CD14-positive monocyte (primary cell): Measurements from ENCODE around the gene CIART. TPM values are rescaled to one million over a fixed set of nuclear protein-coding genes. Genes with fewer than 3 reads are reported as not detected.

ENCODE experiments used
- DNase-seq, 3 donors: peaks; one replicate each; pipeline ENCODE4 v3.0.0-alpha.2; 2011 to 2022
- H2AFZ ChIP-seq: 2 replicates; pipeline ENCODE4 v1.6.0; 2012; ENCODE audit warnings: mild to moderate bottlenecking, low read depth, low read length, inconsistent platforms; ENCODE audit not compliant: insufficient read depth, poor library complexity, severe bottlenecking
- H3K27ac ChIP-seq, 2 donors: 1 replicate in 1 of 2; 2 replicates in 1 of 2; pipeline ENCODE4 v1.5.1; 2012 to 2013; ENCODE audit warnings: low read length in 2 of 2, control low read depth in 1 of 2, inconsistent platforms in 1 of 2, low read depth in 1 of 2, mild to moderate bottlenecking in 1 of 2
- H3K27me3 ChIP-seq, 2 donors: one replicate each; pipeline versions ENCODE4 v1.6.0 to v1.6.1; 2011 to 2013; ENCODE audit warnings: low read length in 2 of 2; ENCODE audit not compliant: control insufficient read depth in 2 of 2, insufficient read depth in 2 of 2
- H3K36me3 ChIP-seq, 2 donors: replicated peaks in 1 of 2; 1 replicate in 1 of 2; 2 replicates in 1 of 2; pipeline versions ENCODE4 v1.5.1 to v1.6.1; 2012 to 2013; ENCODE audit warnings: low read length in 2 of 2, control low read depth in 1 of 2, inconsistent platforms in 1 of 2, mild to moderate bottlenecking in 1 of 2; ENCODE audit not compliant: insufficient read depth in 2 of 2, control insufficient read depth in 1 of 2
- H3K4me1 ChIP-seq, 2 donors: 1 replicate in 1 of 2; 2 replicates in 1 of 2; pipeline versions ENCODE4 v1.5.1 to v1.6.1; 2012 to 2013; ENCODE audit warnings: low read length in 2 of 2, control low read depth in 1 of 2, inconsistent platforms in 1 of 2, mild to moderate bottlenecking in 1 of 2, moderate library complexity in 1 of 2; ENCODE audit not compliant: insufficient read depth in 2 of 2, control insufficient read depth in 1 of 2
- H3K4me2 ChIP-seq: replicated peaks from 2 replicates; pipeline ENCODE3; 2012; ENCODE audit warnings: low read length, moderate library complexity, mild to moderate bottlenecking; ENCODE audit not compliant: poor library complexity, severe bottlenecking; ENCODE audit errors: extremely low read depth
- H3K4me3 ChIP-seq, 3 experiments: fragments of 200-600 bp in 1 of 3; sonication (generic) in 1 of 3; replicated peaks in 1 of 3; 1 replicate in 2 of 3; 2 replicates in 1 of 3; pipeline ENCODE4 v1.5.1; 2011 to 2013; ENCODE audit warnings: low read length in 3 of 3, mild to moderate bottlenecking in 3 of 3, control low read depth in 2 of 3, low read depth in 2 of 3, inconsistent platforms in 1 of 3, moderate library complexity in 1 of 3
- H3K79me2 ChIP-seq: 2 replicates; pipeline ENCODE4 v1.6.0; 2012; ENCODE audit warnings: mild to moderate bottlenecking, control low read depth, inconsistent platforms, low read length, moderate library complexity; ENCODE audit not compliant: insufficient read depth
- H3K9ac ChIP-seq: 2 replicates; pipeline ENCODE4 v1.6.0; 2017; ENCODE audit warnings: low read length, mild to moderate bottlenecking; ENCODE audit not compliant: insufficient read depth, poor library complexity, severe bottlenecking
- H3K9me3 ChIP-seq, 2 donors: replicated peaks in 1 of 2; 1 replicate in 1 of 2; 2 replicates in 1 of 2; pipeline versions ENCODE4 v1.5.1 to v1.6.1; 2012 to 2013; ENCODE audit warnings: low read length in 2 of 2, control low read depth in 1 of 2; ENCODE audit not compliant: control insufficient read depth in 1 of 2, insufficient read depth in 1 of 2
- H4K20me1 ChIP-seq: 2 replicates; pipeline ENCODE4 v1.6.0; 2012; ENCODE audit warnings: mild to moderate bottlenecking, low read length, control low read depth, moderate library complexity; ENCODE audit not compliant: insufficient read depth
- H3K27ac Mint-ChIP-seq, 7 donors: one replicate each; pipeline ENCODE4 v1.8.0; 2020; ENCODE audit warnings: mild to moderate bottlenecking in 7 of 7, mixed read lengths in 7 of 7, moderate library complexity in 6 of 7, inconsistent platforms in 2 of 7
- H3K27me3 Mint-ChIP-seq, 3 donors: one replicate each; pipeline ENCODE4 v1.8.0; 2021 to 2022; ENCODE audit warnings: low read depth in 3 of 3, mild to moderate bottlenecking in 3 of 3, mixed read lengths in 3 of 3, moderate library complexity in 3 of 3, inconsistent platforms in 1 of 3
- H3K36me3 Mint-ChIP-seq, 2 donors: one replicate each; pipeline ENCODE4 v1.8.0; 2020; ENCODE audit warnings: mixed read lengths in 2 of 2, inconsistent platforms in 1 of 2, mild to moderate bottlenecking in 1 of 2
- H3K4me1 Mint-ChIP-seq: one replicate; pipeline ENCODE4 v1.8.0; 2020; ENCODE audit warnings: mild to moderate bottlenecking, mixed read lengths
- H3K4me3 Mint-ChIP-seq, 2 donors: one replicate each; pipeline ENCODE4 v1.8.0; 2020; ENCODE audit warnings: mild to moderate bottlenecking in 2 of 2, mixed read lengths in 2 of 2, moderate library complexity in 1 of 2
- H3K9me3 Mint-ChIP-seq, 7 donors: one replicate each; pipeline ENCODE4 v1.8.0; 2020 to 2022; ENCODE audit warnings: mixed read lengths in 7 of 7, mild to moderate bottlenecking in 6 of 7, moderate library complexity in 6 of 7, inconsistent platforms in 2 of 7
- CTCF ChIP-seq: fragments of 200-600 bp; IDR thresholded peaks from one replicate; pipeline ENCODE4 v1.8.0; 2022; ENCODE audit warnings: antibody characterized with exemption, mild to moderate bottlenecking
- whole genome bisulfite sequencing: methylation state at CpG from one replicate; pipeline ENCODE4 v1.1.5; 2013; ENCODE audit warnings: missing lambda C conversion rate; ENCODE audit not compliant: insufficient coverage; 5-methylcytosine and 5-hydroxymethylcytosine counted together
- intact Hi-C, 2 donors: fragments of 100-400 bp; cut with micrococcal nuclease; formaldehyde crosslinking; loops; one replicate each; pipeline versions ENCODE4 v1.15.0 to v1.15.1; 2023
- polyA plus RNA-seq, 3 donors: library from polyadenylated mRNA; depleted of rRNA in 1 of 3; unstranded in 2 of 3; stranded (reverse) in 1 of 3; fragments of 300-500 nt in 2 of 3; fragments of >200 nt in 1 of 3; fragmentation: Illumina TruSeq in 2 of 3; gene quantifications; 1 replicate in 2 of 3; 2 replicates in 1 of 3; pipeline ENCODE4 v1.2.3, GENCODE V29; 2012 to 2021

The CIART gene
- polyA plus RNA-seq, 3 donors = 0.61 TPM; not detected in 2

DNA sequence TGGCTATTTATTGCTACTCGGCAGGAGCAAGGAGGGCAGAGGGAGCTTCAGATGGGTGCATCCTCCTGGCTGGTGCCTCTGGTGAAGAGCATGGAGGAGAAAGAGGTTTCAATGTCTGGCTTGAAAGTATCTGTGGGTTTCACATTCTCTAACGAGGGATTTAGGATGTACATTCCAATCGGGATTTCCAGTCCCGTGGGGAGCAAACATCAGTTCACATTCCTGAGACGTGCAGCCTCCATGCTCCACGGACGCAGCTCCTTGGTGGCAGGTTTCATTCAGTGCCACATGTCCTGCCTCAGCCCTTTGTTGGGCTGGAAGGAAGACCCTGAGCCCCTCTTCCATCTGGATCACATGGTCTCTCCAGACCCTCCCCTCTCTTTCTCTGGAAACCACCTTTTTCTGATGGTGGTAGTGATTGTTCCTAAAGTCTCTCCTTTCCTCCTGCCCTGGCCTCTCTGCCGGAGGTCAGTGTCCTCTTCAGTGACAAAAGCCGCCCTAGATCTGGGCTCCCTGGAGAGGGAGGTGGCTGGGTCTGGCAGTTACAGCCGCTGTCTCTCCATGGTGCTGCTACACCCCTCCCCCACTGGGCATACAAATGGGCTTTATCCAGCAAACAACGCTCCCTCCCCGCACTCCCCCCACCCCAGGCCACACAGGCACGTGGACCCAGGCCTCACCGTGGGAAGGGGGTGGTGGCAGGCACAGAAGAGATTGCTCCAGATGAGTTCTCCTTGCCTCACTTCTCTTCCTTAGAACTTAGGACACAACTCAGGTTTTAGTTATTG, 25.6 kb upstream of the CIART start:
- 30% methylated on average over 6 of the region's 14 CpGs for WGBS
- intact Hi-C loops = loop anchor here (2.0 to 10.0 kb wide), 2 partner anchors 24 to 48 kb away; no protein-coding TSS in a partner anchor

More for the DNA sequence above, 25.6 kb upstream of the CIART start:
- peak overlapping the region; percentile 89 for H3K4me2 ChIP-seq
- Mint-ChIP-seq H3K27ac (no peak overlapping the region), H3K4me3 (peak overlapping the region in 1 of 2 donors; percentile 90), H3K27me3 (peaks cover 47 to 57% (median 49%) of the 10 kb centered on the region in 3 donors), H3K9me3 (peaks cover 0 to 9% (median 4%) of the 10 kb centered on the region in 7 donors), H3K4me1 (peaks cover 24% of the 10 kb centered on the region), H3K36me3 (peaks cover 0 to 6% of the 10 kb centered on the region in 2 donors)
- peak overlapping the region; percentile 75 for H2AFZ ChIP-seq
- peak overlapping the region in 1 of 3 experiments; percentile 79 for H3K4me3 ChIP-seq
- no peak for DNase-seq
- no peaks in the 10 kb centered on the region for H4K20me1 ChIP-seq
- H3K4me1 ChIP-seq = peaks cover 14 to 15% of the 10 kb centered on the region in 2 donors
- H3K27me3 ChIP-seq = peaks cover 38 to 44% of the 10 kb centered on the region in 2 donors
- TF ChIP-seq CTCF = no peak
- H3K36me3 ChIP-seq = no peaks in the 10 kb centered on the region
- no peaks in the 10 kb centered on the region for H3K9me3 ChIP-seq
- no peak overlapping the region for H3K9ac ChIP-seq
- H3K79me2 ChIP-seq = no peaks in the 10 kb centered on the region
- no peak overlapping the region for H3K27ac ChIP-seq
